K562 (cell line): ENCODE data around the gene OSM. TPM values are rescaled to one million over a fixed set of nuclear protein-coding genes. Genes with fewer than 3 reads are reported as not detected.

Experiments used
- ASH1L ChIP-seq: fragments of 450-650 bp; IDR thresholded peaks from 2 replicates; pipeline ENCODE4 v1.6.1; 2018; ENCODE audit warnings: borderline replicate concordance, mild to moderate bottlenecking, low read depth; ENCODE audit not compliant: partially characterized antibody
- CBFA2T3 ChIP-seq: fragments of 450-650 bp; IDR thresholded peaks from 2 replicates; pipeline ENCODE4 v1.6.1; 2017
- CREBBP ChIP-seq: IDR thresholded peaks from one replicate; pipeline ENCODE4 v1.6.1; 2012; ENCODE audit warnings: low read depth, mild to moderate bottlenecking, control low read depth, inconsistent platforms, low read length
- ETS2 ChIP-seq: IDR thresholded peaks from 2 replicates; pipeline ENCODE4 v1.6.1; 2016; ENCODE audit warnings: borderline replicate concordance, missing genetic modification characterization, mild to moderate bottlenecking, moderate library complexity, missing compliant biosample characterization; ENCODE audit not compliant: poor library complexity, severe bottlenecking
- EZH2 ChIP-seq: IDR thresholded peaks from 2 replicates; pipeline ENCODE4 v1.6.1; 2012; ENCODE audit warnings: low read depth, mild to moderate bottlenecking, inconsistent platforms, low read length, borderline replicate concordance
- FOS ChIP-seq: IDR thresholded peaks from 3 replicates; pipeline ENCODE4 v1.6.1; 2011; ENCODE audit not compliant: insufficient read length; ENCODE audit errors: extremely low read depth
- FOXK2 ChIP-seq, 2 experiments: fragments of 450-650 bp; IDR thresholded peaks in 1 of 2; conservative IDR thresholded peaks in 1 of 2; 2 replicates each; pipeline ENCODE4 v1.6.1; 2016; ENCODE audit warnings: low read depth in 2 of 2, mild to moderate bottlenecking in 1 of 2
- FOXP1 ChIP-seq: sonication (generic); formaldehyde crosslinking; IDR thresholded peaks from 2 replicates; pipeline ENCODE4 v1.8.0; 2022; ENCODE audit warnings: mild to moderate bottlenecking, missing genetic modification reagents
- MECOM ChIP-seq: fragments of 250-450 bp; sonication (Bioruptor Pico); IDR thresholded peaks from 2 replicates; pipeline ENCODE4 v1.8.0; 2022; ENCODE audit warnings: inconsistent platforms
- NEUROD1 ChIP-seq: fragments of 150-350 bp; IDR thresholded peaks from 2 replicates; pipeline ENCODE4 v1.6.1; 2014; ENCODE audit warnings: borderline replicate concordance, low read length, low read depth; ENCODE audit not compliant: partially characterized antibody
- PML ChIP-seq: IDR thresholded peaks from 2 replicates; pipeline ENCODE4 v1.6.1; 2012; ENCODE audit warnings: low read length, inconsistent platforms
- XRCC3 ChIP-seq: fragments of 450-650 bp; IDR thresholded peaks from 2 replicates; pipeline ENCODE4 v1.6.1; 2017; ENCODE audit warnings: mild to moderate bottlenecking, moderate library complexity
- ZEB2 ChIP-seq: fragments of 450-650 bp; IDR thresholded peaks from 2 replicates; pipeline ENCODE4 v1.6.1; 2016
- polyA plus RNA-seq, 8 experiments: library from polyadenylated mRNA; depleted of rRNA in 4 of 8; stranded (reverse) in 5 of 8; unstranded in 3 of 8; fragments of >200 nt; fragmentation: Nextera tagmentation in 2 of 8; fragmentation: Illumina TruSeq in 1 of 8; extraction: Ambion mirVana in 2 of 8; extraction: Trizol in 1 of 8; gene quantifications; 2 replicates each; pipeline versions ENCODE4 v1.2.1 to v1.2.3, GENCODE V29; 2011 to 2014; ENCODE audit warnings: inconsistent platforms in 1 of 8, missing spikeins in 1 of 8
- total RNA-seq, 7 experiments: library from RNA; depleted of rRNA in 6 of 7; stranded (reverse); fragments of >200 nt in 6 of 7; fragmentation: Illumina TruSeq in 2 of 7; extraction: Trizol in 2 of 7; gene quantifications; 2 replicates each; pipeline versions ENCODE4 v1.2.1 to v1.2.3, GENCODE V29; 2011 to 2021; ENCODE audit warnings: low replicate concordance in 1 of 7
- TF ChIP-seq, protein P1 (sequence below), 2 experiments: fragments of 450-650 bp in 1 of 2; IDR thresholded peaks; 2 replicates each; pipeline ENCODE4 v1.6.1; 2011 to 2017; ENCODE audit warnings: low read depth in 2 of 2, antibody characterized with exemption in 1 of 2, borderline replicate concordance in 1 of 2, low read length in 1 of 2, mild to moderate bottlenecking in 1 of 2, mixed read lengths in 1 of 2; ENCODE audit not compliant: control insufficient read depth in 1 of 2
- TF ChIP-seq, protein P2 (sequence below): sonication (generic); formaldehyde crosslinking; IDR thresholded peaks from 2 replicates; pipeline ENCODE4 v1.8.1; 2022; ENCODE audit warnings: missing genetic modification reagents
- TF ChIP-seq, protein P3 (sequence below), 2 experiments: fragments of 450-650 bp; conservative IDR thresholded peaks; 2 replicates each; pipeline ENCODE4 v1.6.1; 2017; ENCODE audit warnings: mild to moderate bottlenecking in 2 of 2, moderate library complexity in 2 of 2
- TF ChIP-seq, protein P4 (sequence below): fragments of 200-800 bp; sonication (Bioruptor generic); IDR thresholded peaks from 2 replicates; pipeline ENCODE4 v1.6.1; 2016; ENCODE audit warnings: missing genetic modification characterization, missing compliant biosample characterization

The OSM gene
- total and polyA plus RNA-seq, 9 of the 15 experiments (the other 6 are each of a cell fraction or from before 2014, with no cell fraction given): 0.22 TPM; not detected in 8

DNA sequence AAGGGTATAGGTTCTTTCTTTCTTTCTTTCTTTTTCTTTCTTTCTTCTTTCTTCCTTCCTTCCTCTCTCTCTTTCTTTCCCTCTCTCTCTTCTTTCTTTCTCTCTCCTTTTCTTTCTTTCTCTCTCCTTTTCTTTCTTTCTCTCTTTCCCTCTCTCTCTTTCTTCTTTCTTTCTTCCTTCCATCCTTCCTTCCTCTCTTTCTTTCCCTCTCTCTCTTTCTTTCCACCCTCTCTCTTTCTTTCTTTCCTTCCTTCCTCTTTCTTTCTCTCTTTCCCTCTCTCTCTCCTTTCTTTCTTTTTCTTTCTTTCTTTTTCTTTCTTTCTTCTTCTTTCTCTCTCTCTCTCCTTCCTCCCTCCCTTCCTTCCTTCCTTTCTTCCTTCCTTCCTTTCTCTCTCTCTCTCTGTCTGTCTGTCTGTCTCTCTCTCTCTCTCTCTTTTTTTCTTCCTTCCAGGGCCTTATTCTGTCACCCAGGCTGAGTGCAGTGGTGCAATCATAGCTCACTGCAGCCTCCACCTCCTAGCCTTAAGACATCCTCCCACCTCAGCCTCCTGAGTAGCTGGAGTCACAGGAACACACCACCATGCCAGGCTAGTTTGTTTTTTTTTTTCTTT, 46.9 kb downstream of the OSM start (continued):
- TF ChIP-seq, protein P1, sequence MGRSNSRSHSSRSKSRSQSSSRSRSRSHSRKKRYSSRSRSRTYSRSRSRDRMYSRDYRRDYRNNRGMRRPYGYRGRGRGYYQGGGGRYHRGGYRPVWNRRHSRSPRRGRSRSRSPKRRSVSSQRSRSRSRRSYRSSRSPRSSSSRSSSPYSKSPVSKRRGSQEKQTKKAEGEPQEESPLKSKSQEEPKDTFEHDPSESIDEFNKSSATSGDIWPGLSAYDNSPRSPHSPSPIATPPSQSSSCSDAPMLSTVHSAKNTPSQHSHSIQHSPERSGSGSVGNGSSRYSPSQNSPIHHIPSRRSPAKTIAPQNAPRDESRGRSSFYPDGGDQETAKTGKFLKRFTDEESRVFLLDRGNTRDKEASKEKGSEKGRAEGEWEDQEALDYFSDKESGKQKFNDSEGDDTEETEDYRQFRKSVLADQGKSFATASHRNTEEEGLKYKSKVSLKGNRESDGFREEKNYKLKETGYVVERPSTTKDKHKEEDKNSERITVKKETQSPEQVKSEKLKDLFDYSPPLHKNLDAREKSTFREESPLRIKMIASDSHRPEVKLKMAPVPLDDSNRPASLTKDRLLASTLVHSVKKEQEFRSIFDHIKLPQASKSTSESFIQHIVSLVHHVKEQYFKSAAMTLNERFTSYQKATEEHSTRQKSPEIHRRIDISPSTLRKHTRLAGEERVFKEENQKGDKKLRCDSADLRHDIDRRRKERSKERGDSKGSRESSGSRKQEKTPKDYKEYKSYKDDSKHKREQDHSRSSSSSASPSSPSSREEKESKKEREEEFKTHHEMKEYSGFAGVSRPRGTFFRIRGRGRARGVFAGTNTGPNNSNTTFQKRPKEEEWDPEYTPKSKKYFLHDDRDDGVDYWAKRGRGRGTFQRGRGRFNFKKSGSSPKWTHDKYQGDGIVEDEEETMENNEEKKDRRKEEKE (IDR thresholded peaks at IDR 0.05; ENCODE audit: borderline replicate concordance in 1 of 2, control insufficient read depth in 1 of 2, low read depth in 2 of 2, low read length in 1 of 2): peak in 1 of 2 experiments; percentile 54; a peak in 1 of 4 replicates
- TF ChIP-seq EZH2 (no peak), FOS (no peak), FOXK2 (conservative IDR thresholded peaks at IDR 0.05 in 1 of 2, IDR thresholded peaks at IDR 0.05 in 1 of 2; ENCODE audit: low read depth in 2 of 2) (no peak; a peak in 1 of 4 replicates), MECOM (no peak), ASH1L (peak; percentile 11), XRCC3 (no peak), PML (no peak), CREBBP (no peak), FOXP1 (no peak), NEUROD1 (no peak), CBFA2T3 (no peak), ETS2 (tag) (no peak), ZEB2 (no peak)
- TF ChIP-seq, protein P2, sequence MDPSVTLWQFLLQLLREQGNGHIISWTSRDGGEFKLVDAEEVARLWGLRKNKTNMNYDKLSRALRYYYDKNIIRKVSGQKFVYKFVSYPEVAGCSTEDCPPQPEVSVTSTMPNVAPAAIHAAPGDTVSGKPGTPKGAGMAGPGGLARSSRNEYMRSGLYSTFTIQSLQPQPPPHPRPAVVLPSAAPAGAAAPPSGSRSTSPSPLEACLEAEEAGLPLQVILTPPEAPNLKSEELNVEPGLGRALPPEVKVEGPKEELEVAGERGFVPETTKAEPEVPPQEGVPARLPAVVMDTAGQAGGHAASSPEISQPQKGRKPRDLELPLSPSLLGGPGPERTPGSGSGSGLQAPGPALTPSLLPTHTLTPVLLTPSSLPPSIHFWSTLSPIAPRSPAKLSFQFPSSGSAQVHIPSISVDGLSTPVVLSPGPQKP (CRISPR knock-in tag): no peak
- TF ChIP-seq, protein P3, sequence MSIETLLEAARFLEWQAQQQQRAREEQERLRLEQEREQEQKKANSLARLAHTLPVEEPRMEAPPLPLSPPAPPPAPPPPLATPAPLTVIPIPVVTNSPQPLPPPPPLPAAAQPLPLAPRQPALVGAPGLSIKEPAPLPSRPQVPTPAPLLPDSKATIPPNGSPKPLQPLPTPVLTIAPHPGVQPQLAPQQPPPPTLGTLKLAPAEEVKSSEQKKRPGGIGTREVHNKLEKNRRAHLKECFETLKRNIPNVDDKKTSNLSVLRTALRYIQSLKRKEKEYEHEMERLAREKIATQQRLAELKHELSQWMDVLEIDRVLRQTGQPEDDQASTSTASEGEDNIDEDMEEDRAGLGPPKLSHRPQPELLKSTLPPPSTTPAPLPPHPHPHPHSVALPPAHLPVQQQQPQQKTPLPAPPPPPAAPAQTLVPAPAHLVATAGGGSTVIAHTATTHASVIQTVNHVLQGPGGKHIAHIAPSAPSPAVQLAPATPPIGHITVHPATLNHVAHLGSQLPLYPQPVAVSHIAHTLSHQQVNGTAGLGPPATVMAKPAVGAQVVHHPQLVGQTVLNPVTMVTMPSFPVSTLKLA (conservative IDR thresholded peaks at IDR 0.05): no peak
- TF ChIP-seq, protein P4, sequence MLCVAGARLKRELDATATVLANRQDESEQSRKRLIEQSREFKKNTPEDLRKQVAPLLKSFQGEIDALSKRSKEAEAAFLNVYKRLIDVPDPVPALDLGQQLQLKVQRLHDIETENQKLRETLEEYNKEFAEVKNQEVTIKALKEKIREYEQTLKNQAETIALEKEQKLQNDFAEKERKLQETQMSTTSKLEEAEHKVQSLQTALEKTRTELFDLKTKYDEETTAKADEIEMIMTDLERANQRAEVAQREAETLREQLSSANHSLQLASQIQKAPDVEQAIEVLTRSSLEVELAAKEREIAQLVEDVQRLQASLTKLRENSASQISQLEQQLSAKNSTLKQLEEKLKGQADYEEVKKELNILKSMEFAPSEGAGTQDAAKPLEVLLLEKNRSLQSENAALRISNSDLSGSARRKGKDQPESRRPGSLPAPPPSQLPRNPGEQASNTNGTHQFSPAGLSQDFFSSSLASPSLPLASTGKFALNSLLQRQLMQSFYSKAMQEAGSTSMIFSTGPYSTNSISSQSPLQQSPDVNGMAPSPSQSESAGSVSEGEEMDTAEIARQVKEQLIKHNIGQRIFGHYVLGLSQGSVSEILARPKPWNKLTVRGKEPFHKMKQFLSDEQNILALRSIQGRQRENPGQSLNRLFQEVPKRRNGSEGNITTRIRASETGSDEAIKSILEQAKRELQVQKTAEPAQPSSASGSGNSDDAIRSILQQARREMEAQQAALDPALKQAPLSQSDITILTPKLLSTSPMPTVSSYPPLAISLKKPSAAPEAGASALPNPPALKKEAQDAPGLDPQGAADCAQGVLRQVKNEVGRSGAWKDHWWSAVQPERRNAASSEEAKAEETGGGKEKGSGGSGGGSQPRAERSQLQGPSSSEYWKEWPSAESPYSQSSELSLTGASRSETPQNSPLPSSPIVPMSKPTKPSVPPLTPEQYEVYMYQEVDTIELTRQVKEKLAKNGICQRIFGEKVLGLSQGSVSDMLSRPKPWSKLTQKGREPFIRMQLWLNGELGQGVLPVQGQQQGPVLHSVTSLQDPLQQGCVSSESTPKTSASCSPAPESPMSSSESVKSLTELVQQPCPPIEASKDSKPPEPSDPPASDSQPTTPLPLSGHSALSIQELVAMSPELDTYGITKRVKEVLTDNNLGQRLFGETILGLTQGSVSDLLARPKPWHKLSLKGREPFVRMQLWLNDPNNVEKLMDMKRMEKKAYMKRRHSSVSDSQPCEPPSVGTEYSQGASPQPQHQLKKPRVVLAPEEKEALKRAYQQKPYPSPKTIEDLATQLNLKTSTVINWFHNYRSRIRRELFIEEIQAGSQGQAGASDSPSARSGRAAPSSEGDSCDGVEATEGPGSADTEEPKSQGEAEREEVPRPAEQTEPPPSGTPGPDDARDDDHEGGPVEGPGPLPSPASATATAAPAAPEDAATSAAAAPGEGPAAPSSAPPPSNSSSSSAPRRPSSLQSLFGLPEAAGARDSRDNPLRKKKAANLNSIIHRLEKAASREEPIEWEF (CRISPR knock-in tag): no peak
